Mammary epithelial cell (primary cell): ENCODE results near the gene PPP1R12B.

Source experiments
- CTCF ChIP-seq, 2 donors: IDR thresholded peaks in 1 of 2; conservative IDR thresholded peaks in 1 of 2; 2 replicates each; pipeline ENCODE4 v1.5.1; 2011 to 2012; ENCODE audit warnings: inconsistent platforms in 2 of 2, low read length in 2 of 2, mild to moderate bottlenecking in 2 of 2, control low read depth in 1 of 2, low read depth in 1 of 2; ENCODE audit not compliant: insufficient read depth in 1 of 2; ENCODE audit errors: extremely low read depth in 1 of 2
- EZH2 ChIP-seq: IDR thresholded peaks from 2 replicates; pipeline ENCODE4 v1.6.1; 2012; ENCODE audit warnings: low read length, inconsistent platforms, borderline replicate concordance

DNA sequence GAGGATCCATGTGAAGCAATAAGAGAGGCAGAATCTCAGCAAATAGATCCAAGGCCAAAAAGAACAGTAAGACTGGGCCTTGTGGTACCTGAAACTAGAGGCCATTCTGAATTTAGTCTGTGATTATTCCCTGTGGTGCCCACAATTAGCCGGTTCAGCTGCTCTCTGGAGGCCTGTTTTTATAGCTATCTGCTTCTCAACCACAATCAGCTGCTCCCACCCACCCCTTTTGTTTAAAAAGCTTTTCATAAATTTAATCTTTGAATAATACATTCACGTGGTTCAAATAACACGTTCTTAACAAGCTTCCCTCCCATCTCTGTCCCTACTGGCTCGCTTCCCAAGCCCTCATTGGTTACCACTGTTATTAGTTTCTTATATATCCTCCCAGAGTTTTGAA, 24.8 kb upstream of the PPP1R12B start:
- TF ChIP-seq CTCF (conservative IDR thresholded peaks at IDR 0.05 in 1 of 2, IDR thresholded peaks at IDR 0.05 in 1 of 2; ENCODE audit: extremely low read depth in 1 of 2, insufficient read depth in 1 of 2, low read depth in 1 of 2, low read length in 2 of 2) (no peak), EZH2 (no peak)
